GM23338 (cell line): Measurements from ENCODE around the gene XRRA1. TPM values are rescaled to one million over a fixed set of nuclear protein-coding genes. Genes with fewer than 3 reads are reported as not detected.

Source experiments
- ATAC-seq: fragments of 200-7000 bp; cut with Tn5 transposase; 3 replicates; pipeline ENCODE4 v1.9.1; 2020
- DNase-seq: peaks from one replicate; pipeline ENCODE4 v3.0.0-alpha.2; 2015; ENCODE audit warnings: low spot score
- H2AFZ ChIP-seq: fragments of 200-600 bp; sonication (generic); 2 replicates; pipeline ENCODE4 v1.8.0; 2016; ENCODE audit warnings: antibody characterized with exemption, mild to moderate bottlenecking, moderate library complexity
- H3F3A ChIP-seq: fragments of 200-600 bp; sonication (generic); replicated peaks from 2 replicates; pipeline ENCODE4 v1.8.0; 2017; ENCODE audit warnings: antibody characterized with exemption, mixed run types, low read depth
- H3K27ac ChIP-seq: fragments of 200-600 bp; sonication (generic); 2 replicates; pipeline ENCODE4 v1.6.1; 2016; ENCODE audit warnings: low read depth
- H3K27me3 ChIP-seq: fragments of 200-600 bp; sonication (generic); 2 replicates; pipeline ENCODE4 v1.8.0; 2016; ENCODE audit warnings: mild to moderate bottlenecking, mixed run types, moderate library complexity; ENCODE audit not compliant: insufficient read depth
- H3K36me3 ChIP-seq: fragments of 200-600 bp; sonication (generic); 2 replicates; pipeline ENCODE4 v1.8.0; 2016; ENCODE audit warnings: mild to moderate bottlenecking; ENCODE audit not compliant: insufficient read depth
- H3K4me1 ChIP-seq: fragments of 200-600 bp; sonication (generic); 2 replicates; pipeline ENCODE4 v1.8.0; 2016; ENCODE audit warnings: mild to moderate bottlenecking, moderate library complexity; ENCODE audit not compliant: insufficient read depth
- H3K4me2 ChIP-seq: fragments of 200-600 bp; sonication (generic); 2 replicates; pipeline ENCODE4 v1.7.1; 2017; ENCODE audit warnings: mixed run types
- H3K4me3 ChIP-seq: fragments of 200-600 bp; sonication (generic); 2 replicates; pipeline ENCODE4 v1.6.1; 2016; ENCODE audit warnings: mixed run types
- H3K79me2 ChIP-seq: fragments of 200-600 bp; sonication (generic); replicated peaks from 2 replicates; pipeline ENCODE4 v1.8.0; 2017; ENCODE audit warnings: mild to moderate bottlenecking; ENCODE audit not compliant: insufficient read depth
- H3K9me2 ChIP-seq: fragments of 200-600 bp; sonication (generic); 2 replicates; pipeline ENCODE4 v1.8.0; 2017; ENCODE audit not compliant: insufficient read depth
- H4K20me1 ChIP-seq: fragments of 200-600 bp; sonication (generic); replicated peaks from 2 replicates; pipeline ENCODE4 v1.8.0; 2017; ENCODE audit warnings: mild to moderate bottlenecking; ENCODE audit not compliant: insufficient read depth
- H3K27ac Mint-ChIP-seq: 2 replicates; pipeline ENCODE4 v1.8.0; 2020; ENCODE audit warnings: inconsistent platforms, mild to moderate bottlenecking, moderate library complexity, mixed read lengths
- H3K27me3 Mint-ChIP-seq: 3 replicates; pipeline ENCODE4 v1.8.0; 2022; ENCODE audit warnings: low read depth, mild to moderate bottlenecking, moderate library complexity, mixed read lengths, inconsistent platforms; ENCODE audit not compliant: insufficient read depth, poor library complexity
- H3K36me3 Mint-ChIP-seq: 3 replicates; pipeline ENCODE4 v1.8.0; 2021; ENCODE audit warnings: low read depth, mild to moderate bottlenecking, inconsistent platforms, moderate library complexity, mixed read lengths
- H3K4me1 Mint-ChIP-seq: 3 replicates; pipeline ENCODE4 v1.8.0; 2020; ENCODE audit warnings: mild to moderate bottlenecking, inconsistent platforms, mixed read lengths
- H3K4me3 Mint-ChIP-seq: 3 replicates; pipeline ENCODE4 v1.8.0; 2021; ENCODE audit warnings: moderate library complexity, mild to moderate bottlenecking, inconsistent platforms, mixed read lengths
- H3K9me3 Mint-ChIP-seq: 3 replicates; pipeline ENCODE4 v1.8.0; 2020; ENCODE audit warnings: moderate library complexity, mild to moderate bottlenecking, inconsistent platforms, mixed read lengths
- CREB1 ChIP-seq: fragments of 250-450 bp; sonication (Bioruptor Pico); IDR thresholded peaks from 2 replicates; pipeline ENCODE4 v1.5.0; 2020; ENCODE audit warnings: low read depth, mild to moderate bottlenecking, moderate library complexity
- ETS1 ChIP-seq: IDR thresholded peaks from 2 replicates; pipeline ENCODE4 v1.6.1; 2016; ENCODE audit warnings: antibody characterized with exemption
- EZH2 ChIP-seq: fragments of 200-600 bp; sonication (generic); IDR thresholded peaks from one replicate; pipeline ENCODE4 v1.8.0; 2017; ENCODE audit warnings: antibody characterized with exemption, mild to moderate bottlenecking, low read depth; ENCODE audit not compliant: unreplicated experiment
- EZH2phosphoT487 ChIP-seq: fragments of 200-600 bp; sonication (generic); IDR thresholded peaks from one replicate; pipeline ENCODE4 v1.8.1; 2018; ENCODE audit warnings: antibody characterized with exemption; ENCODE audit not compliant: unreplicated experiment
- JUNB ChIP-seq: IDR thresholded peaks from one replicate; pipeline ENCODE4 v1.6.1; 2016; ENCODE audit warnings: antibody characterized with exemption; ENCODE audit not compliant: unreplicated experiment
- NANOG ChIP-seq: IDR thresholded peaks from 2 replicates; pipeline ENCODE4 v1.6.1; 2016; ENCODE audit warnings: antibody characterized with exemption, borderline replicate concordance
- POLR2AphosphoS5 ChIP-seq: IDR thresholded peaks from 2 replicates; pipeline ENCODE4 v1.6.1; 2016; ENCODE audit warnings: antibody characterized with exemption, low read depth
- REST ChIP-seq: IDR thresholded peaks from one replicate; pipeline ENCODE4 v1.6.1; 2018; ENCODE audit warnings: antibody characterized with exemption; ENCODE audit not compliant: unreplicated experiment
- STAT1 ChIP-seq: IDR thresholded peaks from one replicate; pipeline ENCODE4 v1.6.1; 2016; ENCODE audit warnings: antibody characterized with exemption; ENCODE audit not compliant: unreplicated experiment
- ZNF114 ChIP-seq: fragments of 250-450 bp; sonication (Bioruptor Pico); IDR thresholded peaks from 2 replicates; pipeline ENCODE4 v1.5.0; 2020; ENCODE audit warnings: mild to moderate bottlenecking, moderate library complexity
- ZNF331 ChIP-seq: fragments of 250-450 bp; sonication (Bioruptor Pico); IDR thresholded peaks from 2 replicates; pipeline ENCODE4 v1.5.0; 2020; ENCODE audit warnings: low read depth, mild to moderate bottlenecking, moderate library complexity
- polyA plus RNA-seq: library from polyadenylated mRNA; unstranded; fragments of >200 nt; fragmentation: Nextera tagmentation; extraction: Ambion mirVana; gene quantifications from 2 replicates; pipeline ENCODE4 v1.2.1, GENCODE V29; 2016
- total RNA-seq: library from RNA; depleted of rRNA; stranded (reverse); fragments of >200 nt; shearing (Covaris generic); gene quantifications from 2 replicates; pipeline ENCODE4 v1.2.3, GENCODE V29; 2014
- TF ChIP-seq, protein P1 (sequence below), 2 experiments: fragments of 200-600 bp in 1 of 2; sonication (generic) in 1 of 2; conservative IDR thresholded peaks; 2 replicates each; pipeline versions ENCODE4 v1.5.1 to v1.6.1; 2016 to 2017; ENCODE audit warnings: antibody characterized with exemption in 2 of 2, low read depth in 2 of 2, mild to moderate bottlenecking in 2 of 2, moderate library complexity in 1 of 2
- TF ChIP-seq, protein P2 (sequence below): fragments of 250-450 bp; sonication (Bioruptor Pico); IDR thresholded peaks from 2 replicates; pipeline ENCODE4 v1.5.0; 2020; ENCODE audit warnings: mild to moderate bottlenecking, moderate library complexity

XRRA1 gene
- total and polyA plus RNA-seq, 2 experiments from 2014 or later = 4.9 to 5.4 TPM

DNA sequence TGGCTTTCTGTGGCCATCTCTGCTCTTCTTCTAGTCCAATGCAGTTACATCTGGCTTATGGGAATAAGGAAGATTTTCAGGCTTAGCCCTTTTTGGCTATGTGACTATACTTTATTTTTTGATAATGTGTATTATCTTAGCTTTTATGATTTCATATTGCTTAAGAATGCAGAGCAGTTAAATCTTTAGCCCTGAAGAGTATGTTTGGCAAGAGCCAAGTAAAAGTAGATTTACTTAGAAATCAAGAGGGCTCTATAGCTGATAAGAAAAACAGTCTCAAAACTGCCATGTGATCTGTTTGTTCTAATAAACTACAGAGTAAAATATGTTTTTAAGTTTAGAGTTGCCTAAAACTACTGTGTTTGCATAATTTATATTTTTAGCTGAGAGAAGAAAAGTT, 139.1 kb downstream of the XRRA1 start:
- DNase-seq (no peak), ATAC-seq (no peak)
- Mint-ChIP-seq H3K27ac (no peak overlapping the region), H3K9me3 (no peaks in the 10 kb centered on the region), H3K27me3 (no peaks in the 10 kb centered on the region), H3K4me3 (no peak overlapping the region), H3K4me1 (peaks cover 3% of the 10 kb centered on the region; the same call in 2 of the 3 replicates), H3K36me3 (peaks cover 2% of the 10 kb centered on the region; the same call in 1 of the 3 replicates)
- no peak overlapping the region for H3K27ac ChIP-seq
- H3K4me1 ChIP-seq = no peaks in the 10 kb centered on the region
- no peak for TF ChIP-seq EZH2
- no peak for TF ChIP-seq CREB1
- no peak for TF ChIP-seq NANOG
- TF ChIP-seq, protein P1, sequence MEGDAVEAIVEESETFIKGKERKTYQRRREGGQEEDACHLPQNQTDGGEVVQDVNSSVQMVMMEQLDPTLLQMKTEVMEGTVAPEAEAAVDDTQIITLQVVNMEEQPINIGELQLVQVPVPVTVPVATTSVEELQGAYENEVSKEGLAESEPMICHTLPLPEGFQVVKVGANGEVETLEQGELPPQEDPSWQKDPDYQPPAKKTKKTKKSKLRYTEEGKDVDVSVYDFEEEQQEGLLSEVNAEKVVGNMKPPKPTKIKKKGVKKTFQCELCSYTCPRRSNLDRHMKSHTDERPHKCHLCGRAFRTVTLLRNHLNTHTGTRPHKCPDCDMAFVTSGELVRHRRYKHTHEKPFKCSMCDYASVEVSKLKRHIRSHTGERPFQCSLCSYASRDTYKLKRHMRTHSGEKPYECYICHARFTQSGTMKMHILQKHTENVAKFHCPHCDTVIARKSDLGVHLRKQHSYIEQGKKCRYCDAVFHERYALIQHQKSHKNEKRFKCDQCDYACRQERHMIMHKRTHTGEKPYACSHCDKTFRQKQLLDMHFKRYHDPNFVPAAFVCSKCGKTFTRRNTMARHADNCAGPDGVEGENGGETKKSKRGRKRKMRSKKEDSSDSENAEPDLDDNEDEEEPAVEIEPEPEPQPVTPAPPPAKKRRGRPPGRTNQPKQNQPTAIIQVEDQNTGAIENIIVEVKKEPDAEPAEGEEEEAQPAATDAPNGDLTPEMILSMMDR (conservative IDR thresholded peaks at IDR 0.05; ENCODE audit: low read depth in 2 of 2) = no peak
- no peak for TF ChIP-seq STAT1
- TF ChIP-seq, protein P2, sequence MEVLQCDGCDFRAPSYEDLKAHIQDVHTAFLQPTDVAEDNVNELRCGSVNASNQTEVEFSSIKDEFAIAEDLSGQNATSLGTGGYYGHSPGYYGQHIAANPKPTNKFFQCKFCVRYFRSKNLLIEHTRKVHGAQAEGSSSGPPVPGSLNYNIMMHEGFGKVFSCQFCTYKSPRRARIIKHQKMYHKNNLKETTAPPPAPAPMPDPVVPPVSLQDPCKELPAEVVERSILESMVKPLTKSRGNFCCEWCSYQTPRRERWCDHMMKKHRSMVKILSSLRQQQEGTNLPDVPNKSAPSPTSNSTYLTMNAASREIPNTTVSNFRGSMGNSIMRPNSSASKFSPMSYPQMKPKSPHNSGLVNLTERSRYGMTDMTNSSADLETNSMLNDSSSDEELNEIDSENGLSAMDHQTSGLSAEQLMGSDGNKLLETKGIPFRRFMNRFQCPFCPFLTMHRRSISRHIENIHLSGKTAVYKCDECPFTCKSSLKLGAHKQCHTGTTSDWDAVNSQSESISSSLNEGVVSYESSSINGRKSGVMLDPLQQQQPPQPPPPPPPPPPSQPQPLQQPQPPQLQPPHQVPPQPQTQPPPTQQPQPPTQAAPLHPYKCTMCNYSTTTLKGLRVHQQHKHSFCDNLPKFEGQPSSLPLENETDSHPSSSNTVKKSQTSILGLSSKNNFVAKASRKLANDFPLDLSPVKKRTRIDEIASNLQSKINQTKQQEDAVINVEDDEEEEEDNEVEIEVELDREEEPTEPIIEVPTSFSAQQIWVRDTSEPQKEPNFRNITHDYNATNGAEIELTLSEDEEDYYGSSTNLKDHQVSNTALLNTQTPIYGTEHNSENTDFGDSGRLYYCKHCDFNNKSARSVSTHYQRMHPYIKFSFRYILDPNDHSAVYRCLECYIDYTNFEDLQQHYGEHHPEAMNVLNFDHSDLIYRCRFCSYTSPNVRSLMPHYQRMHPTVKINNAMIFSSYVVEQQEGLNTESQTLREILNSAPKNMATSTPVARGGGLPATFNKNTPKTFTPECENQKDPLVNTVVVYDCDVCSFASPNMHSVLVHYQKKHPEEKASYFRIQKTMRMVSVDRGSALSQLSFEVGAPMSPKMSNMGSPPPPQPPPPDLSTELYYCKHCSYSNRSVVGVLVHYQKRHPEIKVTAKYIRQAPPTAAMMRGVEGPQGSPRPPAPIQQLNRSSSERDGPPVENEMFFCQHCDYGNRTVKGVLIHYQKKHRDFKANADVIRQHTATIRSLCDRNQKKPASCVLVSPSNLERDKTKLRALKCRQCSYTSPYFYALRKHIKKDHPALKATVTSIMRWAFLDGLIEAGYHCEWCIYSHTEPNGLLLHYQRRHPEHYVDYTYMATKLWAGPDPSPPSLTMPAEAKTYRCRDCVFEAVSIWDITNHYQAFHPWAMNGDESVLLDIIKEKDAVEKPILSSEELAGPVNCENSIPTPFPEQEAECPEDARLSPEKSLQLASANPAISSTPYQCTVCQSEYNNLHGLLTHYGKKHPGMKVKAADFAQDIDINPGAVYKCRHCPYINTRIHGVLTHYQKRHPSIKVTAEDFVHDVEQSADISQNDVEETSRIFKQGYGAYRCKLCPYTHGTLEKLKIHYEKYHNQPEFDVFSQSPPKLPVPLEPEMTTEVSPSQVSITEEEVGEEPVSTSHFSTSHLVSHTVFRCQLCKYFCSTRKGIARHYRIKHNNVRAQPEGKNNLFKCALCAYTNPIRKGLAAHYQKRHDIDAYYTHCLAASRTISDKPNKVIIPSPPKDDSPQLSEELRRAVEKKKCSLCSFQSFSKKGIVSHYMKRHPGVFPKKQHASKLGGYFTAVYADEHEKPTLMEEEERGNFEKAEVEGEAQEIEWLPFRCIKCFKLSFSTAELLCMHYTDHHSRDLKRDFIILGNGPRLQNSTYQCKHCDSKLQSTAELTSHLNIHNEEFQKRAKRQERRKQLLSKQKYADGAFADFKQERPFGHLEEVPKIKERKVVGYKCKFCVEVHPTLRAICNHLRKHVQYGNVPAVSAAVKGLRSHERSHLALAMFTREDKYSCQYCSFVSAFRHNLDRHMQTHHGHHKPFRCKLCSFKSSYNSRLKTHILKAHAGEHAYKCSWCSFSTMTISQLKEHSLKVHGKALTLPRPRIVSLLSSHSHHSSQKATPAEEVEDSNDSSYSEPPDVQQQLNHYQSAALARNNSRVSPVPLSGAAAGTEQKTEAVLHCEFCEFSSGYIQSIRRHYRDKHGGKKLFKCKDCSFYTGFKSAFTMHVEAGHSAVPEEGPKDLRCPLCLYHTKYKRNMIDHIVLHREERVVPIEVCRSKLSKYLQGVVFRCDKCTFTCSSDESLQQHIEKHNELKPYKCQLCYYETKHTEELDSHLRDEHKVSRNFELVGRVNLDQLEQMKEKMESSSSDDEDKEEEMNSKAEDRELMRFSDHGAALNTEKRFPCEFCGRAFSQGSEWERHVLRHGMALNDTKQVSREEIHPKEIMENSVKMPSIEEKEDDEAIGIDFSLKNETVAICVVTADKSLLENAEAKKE = no peak
- TF ChIP-seq JUNB = no peak
- TF ChIP-seq ZNF331 = no peak
- no peak for TF ChIP-seq POLR2AphosphoS5
- no peak for TF ChIP-seq REST
- TF ChIP-seq ZNF114 (CRISPR knock-in tag) = no peak
- no peak for TF ChIP-seq EZH2phosphoT487
- TF ChIP-seq ETS1 = no peak
- H2AFZ ChIP-seq = no peak overlapping the region
- H4K20me1 ChIP-seq = no peaks in the 10 kb centered on the region
- no peaks in the 10 kb centered on the region for H3K9me2 ChIP-seq
- no peaks in the 10 kb centered on the region for H3K36me3 ChIP-seq
- no peak overlapping the region for H3K4me3 ChIP-seq
- H3K79me2 ChIP-seq = no peaks in the 10 kb centered on the region
- no peaks in the 10 kb centered on the region for H3F3A ChIP-seq
- no peaks in the 10 kb centered on the region for H3K27me3 ChIP-seq
- no peak overlapping the region for H3K4me2 ChIP-seq
